Erythroblast (primary cell): ENCODE measurements around the gene LRSAM1.

Experiments
- GATA1 ChIP-seq: IDR thresholded peaks from 2 replicates; pipeline ENCODE4 v1.6.1; 2011; ENCODE audit warnings: low read depth, mild to moderate bottlenecking, control low read depth, low read length, moderate library complexity
- POLR2A ChIP-seq: IDR thresholded peaks from 2 replicates; pipeline ENCODE4 v1.6.1; 2011; ENCODE audit warnings: mild to moderate bottlenecking, low read length

DNA sequence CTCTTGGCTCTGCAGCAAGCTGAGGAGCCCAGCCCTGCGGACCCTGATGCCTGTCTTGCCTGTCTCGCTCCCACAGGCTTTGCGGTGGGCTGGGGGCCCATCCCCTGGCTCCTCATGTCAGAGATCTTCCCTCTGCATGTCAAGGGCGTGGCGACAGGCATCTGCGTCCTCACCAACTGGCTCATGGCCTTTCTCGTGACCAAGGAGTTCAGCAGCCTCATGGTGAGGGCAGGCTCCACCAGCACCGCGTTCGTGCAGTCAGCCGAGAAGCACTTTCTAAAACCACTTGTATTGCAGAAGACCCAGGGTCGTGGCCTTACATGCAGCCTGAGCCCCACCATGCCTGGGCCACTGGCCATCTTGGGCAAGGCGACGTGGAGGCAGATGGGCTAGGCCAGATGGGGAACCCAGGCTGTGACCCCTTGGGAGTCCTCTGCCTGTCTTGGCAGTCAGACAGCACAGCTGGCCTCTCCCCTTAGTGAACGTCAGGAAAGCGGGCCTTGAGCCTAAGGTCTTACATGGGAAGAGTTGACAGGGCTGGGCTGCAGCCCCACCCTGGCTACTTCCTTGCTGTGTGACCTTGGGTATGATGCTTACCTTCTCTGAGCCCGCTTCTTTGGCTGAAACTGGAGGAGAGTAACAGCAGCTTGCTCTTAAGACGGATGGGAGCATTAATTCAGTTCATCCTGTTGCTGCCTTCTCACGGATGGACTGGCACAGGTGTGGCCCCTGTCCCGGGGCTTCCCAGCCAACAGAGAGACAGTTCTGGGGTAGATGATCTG, 45.8 kb upstream of the LRSAM1 start:
- TF ChIP-seq POLR2A (no peak), GATA1 (no peak)
